HCT116 (cell line): ENCODE results near the gene GRIK5. TPM values are rescaled to one million over a fixed set of nuclear protein-coding genes. Genes with fewer than 3 reads are reported as not detected.

Experiments
- ATAC-seq: fragments of 200-7000 bp; cut with Tn5 transposase; 2 replicates; pipeline ENCODE4 v1.9.1; 2020; ENCODE audit warnings: mild to moderate bottlenecking, moderate library complexity
- BruUV-seq: library from RNA; stranded (reverse); fragments of 400-500 nt; replicated peaks from 2 replicates; lab custom pipeline; 2021; lab: Mats Ljungman, UMichigan
- CTCF ChIA-PET: fragments of 300-600 bp; sonication (Branson Sonifier 250); formaldehyde crosslinking; loops from one replicate; lab custom pipeline; 2021; ENCODE audit warnings: antibody characterized with exemption; lab: Charles Lee
- POLR2A ChIA-PET: fragments of 300-600, 350-600 bp; sonication (Branson Sonifier 250); formaldehyde crosslinking; loops from one replicate; lab custom pipeline; 2021; ENCODE audit warnings: antibody characterized with exemption; lab: Charles Lee
- RAD21 ChIA-PET, 2 experiments: fragments of 300-600 bp; sonication (Branson Sonifier 250); formaldehyde crosslinking; loops; one replicate each; lab custom pipeline; 2023; ENCODE audit warnings: low total read pairs in 2 of 2; ENCODE audit not compliant: uncharacterized antibody in 2 of 2, unreplicated experiment in 2 of 2, low non-redundant PET in 1 of 2; lab: Charles Lee
- DNase-seq: peaks from one replicate; pipeline ENCODE4 v3.0.0-alpha.2; 2010; ENCODE audit warnings: low read depth, low spot score
- H2AFZ ChIP-seq: fragments of 200-600 bp; shearing (Covaris generic), sonication (generic); 2 replicates; pipeline ENCODE4 v1.6.1; 2017; ENCODE audit warnings: low read depth, mixed run types, mixed read lengths, antibody characterized with exemption, low read length; ENCODE audit not compliant: poor library complexity, severe bottlenecking
- H3K27ac ChIP-seq: 2 replicates; pipeline ENCODE4 v1.5.1; 2012; ENCODE audit warnings: low read depth, low read length
- H3K27me3 ChIP-seq: fragments of 200-600 bp; sonication (generic); 2 replicates; pipeline ENCODE4 v1.6.1; 2016; ENCODE audit warnings: mixed run types, low read length, mixed read lengths; ENCODE audit not compliant: insufficient read depth
- H3K36me3 ChIP-seq, 2 experiments: fragments of 200-500 bp in 1 of 2; fragments of 200-600 bp in 1 of 2; sonication (Bioruptor generic) in 1 of 2; sonication (generic) in 1 of 2; 2 replicates each; pipeline versions ENCODE4 v1.5.1 to v1.6.1; 2014 to 2016; ENCODE audit warnings: low read length in 2 of 2, inconsistent platforms in 1 of 2, mixed read lengths in 1 of 2, mixed run types in 1 of 2; ENCODE audit not compliant: insufficient read depth in 2 of 2, control insufficient read depth in 1 of 2
- H3K4me1 ChIP-seq, 2 experiments: fragments of 200-600 bp in 1 of 2; sonication (generic) in 1 of 2; 2 replicates each; pipeline versions ENCODE4 v1.5.1 to v1.6.1; 2012 to 2017; ENCODE audit warnings: low read length in 2 of 2, inconsistent platforms in 1 of 2, mild to moderate bottlenecking in 1 of 2, mixed read lengths in 1 of 2, mixed run types in 1 of 2, moderate library complexity in 1 of 2; ENCODE audit not compliant: insufficient read depth in 2 of 2, control insufficient read depth in 1 of 2
- H3K4me2 ChIP-seq: fragments of 200-600 bp; sonication (generic); 2 replicates; pipeline ENCODE4 v1.6.1; 2017; ENCODE audit warnings: mixed run types, low read length, mixed read lengths
- H3K4me3 ChIP-seq, 2 experiments: fragments of 200-600 bp in 1 of 2; sonication (generic) in 1 of 2; replicated peaks in 1 of 2; 2 replicates each; pipeline ENCODE4 v1.5.1; 2011 to 2016; ENCODE audit warnings: low read length in 2 of 2, control low read depth in 1 of 2, low read depth in 1 of 2, mild to moderate bottlenecking in 1 of 2, mixed read lengths in 1 of 2, mixed run types in 1 of 2
- H3K79me2 ChIP-seq: fragments of 200-600 bp; sonication (generic); 2 replicates; pipeline ENCODE4 v1.6.1; 2017; ENCODE audit warnings: mild to moderate bottlenecking, mixed run types, low read length, moderate library complexity, mixed read lengths; ENCODE audit not compliant: insufficient read depth
- H3K9ac ChIP-seq: fragments of 200-600 bp; sonication (generic); 2 replicates; pipeline ENCODE4 v1.6.1; 2016; ENCODE audit warnings: low read length, mixed read lengths
- H3K9me2 ChIP-seq: fragments of 200-600 bp; sonication (generic), shearing (Covaris generic); 2 replicates; pipeline ENCODE4 v1.6.1; 2017; ENCODE audit warnings: mixed run types, mild to moderate bottlenecking, moderate library complexity; ENCODE audit not compliant: insufficient read depth
- H3K9me3 ChIP-seq, 2 experiments: fragments of 200-500 bp in 1 of 2; fragments of 200-600 bp in 1 of 2; sonication (Bioruptor generic) in 1 of 2; sonication (generic) in 1 of 2; 2 replicates each; pipeline ENCODE4 v1.6.1; 2014 to 2017; ENCODE audit warnings: low read length in 2 of 2, mixed read lengths in 2 of 2, inconsistent platforms in 1 of 2, low read depth in 1 of 2, mild to moderate bottlenecking in 1 of 2, mixed run types in 1 of 2, moderate library complexity in 1 of 2; ENCODE audit not compliant: control insufficient read depth in 1 of 2, insufficient read depth in 1 of 2
- H4K20me1 ChIP-seq: fragments of 200-600 bp; sonication (generic), shearing (Covaris generic); 2 replicates; pipeline ENCODE4 v1.6.1; 2017; ENCODE audit warnings: mixed run types, mild to moderate bottlenecking, moderate library complexity; ENCODE audit not compliant: insufficient read depth
- CBX3 ChIP-seq: IDR thresholded peaks from 2 replicates; pipeline ENCODE4 v1.6.1; 2012; ENCODE audit warnings: low read depth
- CEBPB ChIP-seq: IDR thresholded peaks from 2 replicates; pipeline ENCODE4 v1.6.1; 2012; ENCODE audit warnings: low read depth
- EGR1 ChIP-seq: IDR thresholded peaks from 2 replicates; pipeline ENCODE4 v1.6.1; 2012; ENCODE audit warnings: low read depth
- ELF1 ChIP-seq: IDR thresholded peaks from 2 replicates; pipeline ENCODE4 v1.6.1; 2012; ENCODE audit warnings: low read depth, borderline replicate concordance
- EZH2 ChIP-seq: fragments of 200-600 bp; sonication (generic); IDR thresholded peaks from 2 replicates; pipeline ENCODE4 v1.6.1; 2017; ENCODE audit warnings: antibody characterized with exemption, mixed run types
- FOSL1 ChIP-seq: IDR thresholded peaks from 2 replicates; pipeline ENCODE4 v1.6.1; 2012; ENCODE audit warnings: low read depth
- JUND ChIP-seq: IDR thresholded peaks from 2 replicates; pipeline ENCODE4 v1.6.1; 2012
- POLR2A ChIP-seq: IDR thresholded peaks from 2 replicates; pipeline ENCODE4 v1.7.0; 2011; ENCODE audit warnings: borderline replicate concordance; ENCODE audit not compliant: insufficient read depth, insufficient read length; ENCODE audit errors: extremely low read depth
- POLR2AphosphoS5 ChIP-seq: IDR thresholded peaks from 2 replicates; pipeline ENCODE4 v1.6.1; 2011; ENCODE audit warnings: mild to moderate bottlenecking, low read depth, low read length, moderate library complexity
- SIN3A ChIP-seq: IDR thresholded peaks from 2 replicates; pipeline ENCODE4 v1.6.1; 2012; ENCODE audit warnings: low read depth
- SP1 ChIP-seq: IDR thresholded peaks from 2 replicates; pipeline ENCODE4 v1.6.1; 2012; ENCODE audit warnings: low read depth
- ZFX ChIP-seq: fragments of 450-650 bp; IDR thresholded peaks from 2 replicates; pipeline ENCODE4 v1.6.1; 2017
- ZNF274 ChIP-seq: fragments of 200-500 bp; sonication (Bioruptor generic); IDR thresholded peaks from 2 replicates; pipeline ENCODE4 v1.6.1; 2014; ENCODE audit warnings: mild to moderate bottlenecking, low read depth, low read length, inconsistent platforms
- intact Hi-C: fragments of 100-400 bp; cut with micrococcal nuclease; formaldehyde crosslinking; loops from 2 replicates; pipeline ENCODE4 v1.10.0; 2022
- total RNA-seq: library from RNA; stranded (reverse); gene quantifications from one replicate; pipeline ENCODE4 v1.2.1, GENCODE V29; 2021; ENCODE audit not compliant: unreplicated experiment
- TF ChIP-seq, protein P1 (sequence below): IDR thresholded peaks from 2 replicates; pipeline ENCODE4 v1.6.1; 2012
- TF ChIP-seq, protein P2 (sequence below): IDR thresholded peaks from 2 replicates; pipeline ENCODE4 v1.6.1; 2012
- TF ChIP-seq, protein P3 (sequence below): IDR thresholded peaks from 2 replicates; pipeline ENCODE4 v1.6.1; 2012; ENCODE audit warnings: low read depth
- TF ChIP-seq, protein P4 (sequence below), 3 experiments: fragments of 200-600 bp in 1 of 3; sonication (generic) in 1 of 3; IDR thresholded peaks in 2 of 3; conservative IDR thresholded peaks in 1 of 3; 2 replicates each; pipeline ENCODE4 v1.5.1; 2012 to 2017; ENCODE audit warnings: low read depth in 2 of 3, low read length in 2 of 3, antibody characterized with exemption in 1 of 3, borderline replicate concordance in 1 of 3, control low read depth in 1 of 3, mild to moderate bottlenecking in 1 of 3, mixed read lengths in 1 of 3, mixed run types in 1 of 3, moderate library complexity in 1 of 3; ENCODE audit not compliant: insufficient read depth in 1 of 3

The GRIK5 gene
- total RNA-seq, 1 experiment from 2014 or later = 1.7 TPM

DNA sequence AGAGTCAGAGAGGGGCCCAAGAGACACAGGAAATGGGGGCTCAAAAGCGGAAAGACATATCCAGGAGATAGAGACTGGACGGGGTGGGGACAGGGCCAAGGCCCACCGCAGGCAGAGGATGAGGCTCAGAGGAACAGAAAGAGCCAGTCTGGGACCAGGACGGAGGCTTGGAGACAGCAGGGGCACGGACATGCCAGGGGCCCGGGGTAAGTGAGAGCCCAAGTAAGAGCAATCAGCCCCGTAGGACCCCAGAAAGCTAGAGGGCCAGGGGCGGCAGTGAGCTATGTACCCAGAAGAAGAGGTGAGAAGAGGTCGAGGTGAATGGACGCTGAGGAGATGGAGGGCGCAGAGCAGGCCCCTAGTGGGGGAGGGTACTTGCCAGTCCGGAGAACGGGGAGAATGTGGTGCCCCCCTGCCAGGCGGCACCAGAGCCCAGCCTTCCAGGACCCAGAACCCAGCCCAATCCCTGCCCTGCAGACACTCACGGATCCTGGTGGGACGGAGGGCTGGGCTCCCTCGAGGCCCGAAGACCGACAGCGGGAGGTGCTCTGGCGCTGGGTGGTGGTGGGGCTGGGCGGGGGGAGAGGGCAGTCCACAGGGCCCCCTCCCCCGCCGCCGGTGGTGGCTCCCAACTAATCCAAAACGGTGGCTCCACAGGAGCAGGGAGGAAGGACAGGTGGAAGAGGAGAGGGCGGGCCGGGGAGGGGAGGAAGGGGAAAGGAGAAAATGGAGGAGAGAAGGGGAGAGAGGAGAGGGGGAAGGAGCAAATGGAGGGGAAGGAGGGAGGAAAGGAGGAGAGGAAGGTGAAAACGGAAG is 1.0 kb downstream of the GRIK5 start:
- CTCF ChIA-PET = no interaction called here
- intact Hi-C loops = no loop called here
- H3K9me3 ChIP-seq = no peaks in the 10 kb centered on the region
- no peaks in the 10 kb centered on the region for H3K79me2 ChIP-seq
- H2AFZ ChIP-seq = no peak overlapping the region
- RAD21 ChIA-PET = no interaction called here
- peaks cover 20% of the 10 kb centered on the region; the same call in 1 of the 2 replicates for H3K27me3 ChIP-seq
- H4K20me1 ChIP-seq = no peaks in the 10 kb centered on the region
- no peak overlapping the region for H3K27ac ChIP-seq
- no peak overlapping the region for H3K4me3 ChIP-seq
- ATAC-seq = no peak
- POLR2A ChIA-PET = no interaction called here
- no peak overlapping the region for H3K4me2 ChIP-seq
- H3K9me2 ChIP-seq = no peaks in the 10 kb centered on the region
- H3K9ac ChIP-seq = no peak overlapping the region
- no peaks in the 10 kb centered on the region for H3K36me3 ChIP-seq
- no TSS peak for BruUV-seq
- peaks cover 0 to 3% of the 10 kb centered on the region in 2 experiments; a peak in 1 of 4 replicates for H3K4me1 ChIP-seq
- DNase-seq = no peak
- TF ChIP-seq, protein P1, sequence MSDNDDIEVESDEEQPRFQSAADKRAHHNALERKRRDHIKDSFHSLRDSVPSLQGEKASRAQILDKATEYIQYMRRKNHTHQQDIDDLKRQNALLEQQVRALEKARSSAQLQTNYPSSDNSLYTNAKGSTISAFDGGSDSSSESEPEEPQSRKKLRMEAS = no peak
- TF ChIP-seq JUND = no peak
- TF ChIP-seq ZNF274 = no peak
- TF ChIP-seq, protein P2, sequence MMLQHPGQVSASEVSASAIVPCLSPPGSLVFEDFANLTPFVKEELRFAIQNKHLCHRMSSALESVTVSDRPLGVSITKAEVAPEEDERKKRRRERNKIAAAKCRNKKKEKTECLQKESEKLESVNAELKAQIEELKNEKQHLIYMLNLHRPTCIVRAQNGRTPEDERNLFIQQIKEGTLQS = no peak
- no peak for TF ChIP-seq CBX3
- no peak for TF ChIP-seq SP1
- no peak for TF ChIP-seq EGR1
- no peak for TF ChIP-seq ZFX
- TF ChIP-seq FOSL1 = no peak
- TF ChIP-seq, protein P3, sequence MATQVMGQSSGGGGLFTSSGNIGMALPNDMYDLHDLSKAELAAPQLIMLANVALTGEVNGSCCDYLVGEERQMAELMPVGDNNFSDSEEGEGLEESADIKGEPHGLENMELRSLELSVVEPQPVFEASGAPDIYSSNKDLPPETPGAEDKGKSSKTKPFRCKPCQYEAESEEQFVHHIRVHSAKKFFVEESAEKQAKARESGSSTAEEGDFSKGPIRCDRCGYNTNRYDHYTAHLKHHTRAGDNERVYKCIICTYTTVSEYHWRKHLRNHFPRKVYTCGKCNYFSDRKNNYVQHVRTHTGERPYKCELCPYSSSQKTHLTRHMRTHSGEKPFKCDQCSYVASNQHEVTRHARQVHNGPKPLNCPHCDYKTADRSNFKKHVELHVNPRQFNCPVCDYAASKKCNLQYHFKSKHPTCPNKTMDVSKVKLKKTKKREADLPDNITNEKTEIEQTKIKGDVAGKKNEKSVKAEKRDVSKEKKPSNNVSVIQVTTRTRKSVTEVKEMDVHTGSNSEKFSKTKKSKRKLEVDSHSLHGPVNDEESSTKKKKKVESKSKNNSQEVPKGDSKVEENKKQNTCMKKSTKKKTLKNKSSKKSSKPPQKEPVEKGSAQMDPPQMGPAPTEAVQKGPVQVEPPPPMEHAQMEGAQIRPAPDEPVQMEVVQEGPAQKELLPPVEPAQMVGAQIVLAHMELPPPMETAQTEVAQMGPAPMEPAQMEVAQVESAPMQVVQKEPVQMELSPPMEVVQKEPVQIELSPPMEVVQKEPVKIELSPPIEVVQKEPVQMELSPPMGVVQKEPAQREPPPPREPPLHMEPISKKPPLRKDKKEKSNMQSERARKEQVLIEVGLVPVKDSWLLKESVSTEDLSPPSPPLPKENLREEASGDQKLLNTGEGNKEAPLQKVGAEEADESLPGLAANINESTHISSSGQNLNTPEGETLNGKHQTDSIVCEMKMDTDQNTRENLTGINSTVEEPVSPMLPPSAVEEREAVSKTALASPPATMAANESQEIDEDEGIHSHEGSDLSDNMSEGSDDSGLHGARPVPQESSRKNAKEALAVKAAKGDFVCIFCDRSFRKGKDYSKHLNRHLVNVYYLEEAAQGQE = no peak
- no peak for TF ChIP-seq POLR2AphosphoS5
- no peak for TF ChIP-seq EZH2
- TF ChIP-seq SIN3A = no peak
- no peak for TF ChIP-seq ELF1
- TF ChIP-seq POLR2A = no peak
- TF ChIP-seq, protein P4, sequence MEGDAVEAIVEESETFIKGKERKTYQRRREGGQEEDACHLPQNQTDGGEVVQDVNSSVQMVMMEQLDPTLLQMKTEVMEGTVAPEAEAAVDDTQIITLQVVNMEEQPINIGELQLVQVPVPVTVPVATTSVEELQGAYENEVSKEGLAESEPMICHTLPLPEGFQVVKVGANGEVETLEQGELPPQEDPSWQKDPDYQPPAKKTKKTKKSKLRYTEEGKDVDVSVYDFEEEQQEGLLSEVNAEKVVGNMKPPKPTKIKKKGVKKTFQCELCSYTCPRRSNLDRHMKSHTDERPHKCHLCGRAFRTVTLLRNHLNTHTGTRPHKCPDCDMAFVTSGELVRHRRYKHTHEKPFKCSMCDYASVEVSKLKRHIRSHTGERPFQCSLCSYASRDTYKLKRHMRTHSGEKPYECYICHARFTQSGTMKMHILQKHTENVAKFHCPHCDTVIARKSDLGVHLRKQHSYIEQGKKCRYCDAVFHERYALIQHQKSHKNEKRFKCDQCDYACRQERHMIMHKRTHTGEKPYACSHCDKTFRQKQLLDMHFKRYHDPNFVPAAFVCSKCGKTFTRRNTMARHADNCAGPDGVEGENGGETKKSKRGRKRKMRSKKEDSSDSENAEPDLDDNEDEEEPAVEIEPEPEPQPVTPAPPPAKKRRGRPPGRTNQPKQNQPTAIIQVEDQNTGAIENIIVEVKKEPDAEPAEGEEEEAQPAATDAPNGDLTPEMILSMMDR (IDR thresholded peaks at IDR 0.05 in 2 of 3, conservative IDR thresholded peaks at IDR 0.05 in 1 of 3; ENCODE audit: borderline replicate concordance in 1 of 3, insufficient read depth in 1 of 3, low read depth in 2 of 3, low read length in 2 of 3) = no peak
- TF ChIP-seq CEBPB = no peak
